Erythroblast (primary cell): ENCODE data around the gene ARHGEF28.

ENCODE experiments used
- GATA1 ChIP-seq: IDR thresholded peaks from 2 replicates; pipeline ENCODE4 v1.6.1; 2011; ENCODE audit warnings: low read depth, mild to moderate bottlenecking, control low read depth, low read length, moderate library complexity
- POLR2A ChIP-seq: IDR thresholded peaks from 2 replicates; pipeline ENCODE4 v1.6.1; 2011; ENCODE audit warnings: mild to moderate bottlenecking, low read length

DNA sequence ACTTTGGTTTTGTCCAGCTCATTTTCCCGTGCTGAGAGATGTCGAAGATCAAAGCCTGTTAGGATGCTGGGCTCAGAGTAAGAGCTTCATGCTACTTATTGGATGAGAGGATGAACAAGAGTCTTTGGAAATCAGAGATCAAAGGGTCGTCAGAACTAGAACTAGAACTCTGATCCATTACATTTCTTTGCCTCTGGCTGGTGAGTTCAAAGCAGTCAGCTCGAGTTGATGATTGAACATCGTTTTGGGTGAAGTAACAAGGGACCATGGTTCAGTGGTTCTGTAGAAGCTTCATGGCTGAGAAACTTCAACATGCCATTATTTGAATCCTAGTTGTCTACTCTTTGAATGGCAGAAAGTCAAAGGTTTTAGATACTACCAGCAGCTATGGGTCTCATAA is 320.3 kb downstream of the ARHGEF28 start:
- TF ChIP-seq POLR2A (no peak), GATA1 (no peak)
